ENCODE results near the gene PRTFDC1.

The PRTFDC1 gene

DNA sequence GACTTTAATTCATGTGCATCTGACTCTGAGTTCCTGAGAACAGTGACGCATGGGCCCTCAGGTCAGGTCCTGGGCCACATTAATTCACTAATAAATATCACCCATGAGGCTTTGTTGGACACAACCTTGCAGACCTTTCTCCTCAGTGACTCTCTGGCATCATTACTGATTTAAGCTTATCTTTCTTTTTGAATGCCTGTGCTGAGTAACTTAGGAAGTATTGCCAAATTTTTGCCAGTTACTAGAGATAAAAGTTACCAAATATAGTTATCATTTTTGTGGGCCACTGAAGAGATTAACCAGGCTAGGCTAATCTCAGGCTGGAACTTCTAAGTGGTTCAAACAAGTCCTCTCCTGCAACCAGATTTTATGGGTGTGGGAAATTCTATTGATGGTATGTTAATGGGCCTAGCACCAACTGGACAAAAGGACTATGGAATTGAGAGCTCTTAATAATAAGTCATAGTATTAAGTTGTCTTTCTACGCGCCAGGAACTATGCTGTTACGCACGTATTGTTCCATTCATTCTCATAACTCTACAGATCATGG lies 28.8 kb upstream of the PRTFDC1 start:
- H3K27ac ChIP-seq (replicated peaks), result no peak overlapping the region
- H3K27me3 ChIP-seq (ENCODE audit: insufficient read depth, poor library complexity, severe bottlenecking), result no peaks in the 10 kb centered on the region
- TF ChIP-seq GABPA (IDR thresholded peaks at IDR 0.05; ENCODE audit: low read depth) (no peak), SPI1 (IDR thresholded peaks at IDR 0.05; ENCODE audit: borderline replicate concordance, low read depth) (no peak), POLR2AphosphoS5 (IDR thresholded peaks at IDR 0.05; ENCODE audit: low read depth) (no peak)
- TF ChIP-seq, protein P1, sequence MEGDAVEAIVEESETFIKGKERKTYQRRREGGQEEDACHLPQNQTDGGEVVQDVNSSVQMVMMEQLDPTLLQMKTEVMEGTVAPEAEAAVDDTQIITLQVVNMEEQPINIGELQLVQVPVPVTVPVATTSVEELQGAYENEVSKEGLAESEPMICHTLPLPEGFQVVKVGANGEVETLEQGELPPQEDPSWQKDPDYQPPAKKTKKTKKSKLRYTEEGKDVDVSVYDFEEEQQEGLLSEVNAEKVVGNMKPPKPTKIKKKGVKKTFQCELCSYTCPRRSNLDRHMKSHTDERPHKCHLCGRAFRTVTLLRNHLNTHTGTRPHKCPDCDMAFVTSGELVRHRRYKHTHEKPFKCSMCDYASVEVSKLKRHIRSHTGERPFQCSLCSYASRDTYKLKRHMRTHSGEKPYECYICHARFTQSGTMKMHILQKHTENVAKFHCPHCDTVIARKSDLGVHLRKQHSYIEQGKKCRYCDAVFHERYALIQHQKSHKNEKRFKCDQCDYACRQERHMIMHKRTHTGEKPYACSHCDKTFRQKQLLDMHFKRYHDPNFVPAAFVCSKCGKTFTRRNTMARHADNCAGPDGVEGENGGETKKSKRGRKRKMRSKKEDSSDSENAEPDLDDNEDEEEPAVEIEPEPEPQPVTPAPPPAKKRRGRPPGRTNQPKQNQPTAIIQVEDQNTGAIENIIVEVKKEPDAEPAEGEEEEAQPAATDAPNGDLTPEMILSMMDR (IDR thresholded peaks at IDR 0.05; ENCODE audit: insufficient read depth, low read length), result no peak
- TF ChIP-seq, protein P2, sequence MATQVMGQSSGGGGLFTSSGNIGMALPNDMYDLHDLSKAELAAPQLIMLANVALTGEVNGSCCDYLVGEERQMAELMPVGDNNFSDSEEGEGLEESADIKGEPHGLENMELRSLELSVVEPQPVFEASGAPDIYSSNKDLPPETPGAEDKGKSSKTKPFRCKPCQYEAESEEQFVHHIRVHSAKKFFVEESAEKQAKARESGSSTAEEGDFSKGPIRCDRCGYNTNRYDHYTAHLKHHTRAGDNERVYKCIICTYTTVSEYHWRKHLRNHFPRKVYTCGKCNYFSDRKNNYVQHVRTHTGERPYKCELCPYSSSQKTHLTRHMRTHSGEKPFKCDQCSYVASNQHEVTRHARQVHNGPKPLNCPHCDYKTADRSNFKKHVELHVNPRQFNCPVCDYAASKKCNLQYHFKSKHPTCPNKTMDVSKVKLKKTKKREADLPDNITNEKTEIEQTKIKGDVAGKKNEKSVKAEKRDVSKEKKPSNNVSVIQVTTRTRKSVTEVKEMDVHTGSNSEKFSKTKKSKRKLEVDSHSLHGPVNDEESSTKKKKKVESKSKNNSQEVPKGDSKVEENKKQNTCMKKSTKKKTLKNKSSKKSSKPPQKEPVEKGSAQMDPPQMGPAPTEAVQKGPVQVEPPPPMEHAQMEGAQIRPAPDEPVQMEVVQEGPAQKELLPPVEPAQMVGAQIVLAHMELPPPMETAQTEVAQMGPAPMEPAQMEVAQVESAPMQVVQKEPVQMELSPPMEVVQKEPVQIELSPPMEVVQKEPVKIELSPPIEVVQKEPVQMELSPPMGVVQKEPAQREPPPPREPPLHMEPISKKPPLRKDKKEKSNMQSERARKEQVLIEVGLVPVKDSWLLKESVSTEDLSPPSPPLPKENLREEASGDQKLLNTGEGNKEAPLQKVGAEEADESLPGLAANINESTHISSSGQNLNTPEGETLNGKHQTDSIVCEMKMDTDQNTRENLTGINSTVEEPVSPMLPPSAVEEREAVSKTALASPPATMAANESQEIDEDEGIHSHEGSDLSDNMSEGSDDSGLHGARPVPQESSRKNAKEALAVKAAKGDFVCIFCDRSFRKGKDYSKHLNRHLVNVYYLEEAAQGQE (IDR thresholded peaks at IDR 0.05; ENCODE audit: insufficient replicate concordance, low read depth), result no peak
- DNase-seq (ENCODE audit: low read depth in 1 of 2, low spot score in 1 of 2), result no peak
- no peak overlapping the region for H3K4me3 ChIP-seq (replicated peaks; ENCODE audit: insufficient read depth, low read length)

DNA sequence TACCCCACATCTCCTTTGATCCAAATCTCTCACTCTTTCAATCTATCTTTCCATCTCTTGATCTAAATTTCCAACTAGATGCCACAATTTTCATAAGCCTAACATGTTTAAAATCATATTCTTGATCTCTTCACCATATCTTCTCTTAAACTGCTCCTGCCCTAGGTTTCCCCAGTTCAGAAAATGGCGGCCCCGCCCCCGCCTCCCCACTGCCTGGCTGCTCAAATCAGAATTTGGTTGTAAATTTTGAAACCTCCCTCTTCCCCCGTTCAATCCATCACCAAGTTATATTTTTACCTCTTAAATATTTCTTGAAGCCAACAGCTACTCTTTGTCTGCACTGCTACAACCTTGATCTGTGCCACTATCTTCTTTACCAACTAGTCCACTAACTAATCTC lies 27.3 kb upstream of the PRTFDC1 start:
- TF ChIP-seq POLR2AphosphoS5 (IDR thresholded peaks at IDR 0.05; ENCODE audit: low read depth) (no peak), GABPA (IDR thresholded peaks at IDR 0.05; ENCODE audit: low read depth) (no peak), SPI1 (IDR thresholded peaks at IDR 0.05; ENCODE audit: borderline replicate concordance, low read depth) (no peak)
- TF ChIP-seq, protein P1 (IDR thresholded peaks at IDR 0.05; ENCODE audit: insufficient read depth, low read length), result no peak
- TF ChIP-seq, protein P2 (IDR thresholded peaks at IDR 0.05; ENCODE audit: insufficient replicate concordance, low read depth), result no peak
- no peak for DNase-seq (ENCODE audit: low read depth in 1 of 2, low spot score in 1 of 2)
- Histone ChIP-seq H3K4me3 (replicated peaks; ENCODE audit: insufficient read depth, low read length) (no peak overlapping the region), H3K27me3 (ENCODE audit: insufficient read depth, poor library complexity, severe bottlenecking) (no peaks in the 10 kb centered on the region), H3K27ac (replicated peaks) (no peak overlapping the region)

- Histone ChIP-seq H3K27me3 (ENCODE audit: insufficient read depth, poor library complexity, severe bottlenecking) (no peaks in the 10 kb centered on the region), H3K4me3 (replicated peaks; ENCODE audit: insufficient read depth, low read length) (no peak overlapping the region)
- no peak for DNase-seq (ENCODE audit: low read depth in 1 of 2, low spot score in 1 of 2)
These were observed 22.6 kb upstream of the PRTFDC1 start for GRCh38 chr10:24974976-24975375.

More at GRCh38 chr10:24974976-24975375, 22.6 kb upstream of the PRTFDC1 start:
- no peak for TF ChIP-seq SPI1 (IDR thresholded peaks at IDR 0.05; ENCODE audit: borderline replicate concordance, low read depth)
- TF ChIP-seq, protein P2 (IDR thresholded peaks at IDR 0.05; ENCODE audit: insufficient replicate concordance, low read depth), result no peak
- H3K27ac ChIP-seq (replicated peaks), result no peak overlapping the region
